IMR-90 (cell line): ENCODE measurements around the gene STARD7.

Experiments used
- CTCF ChIP-seq: conservative IDR thresholded peaks from 2 replicates; pipeline ENCODE4 v1.5.1; 2012; ENCODE audit warnings: mild to moderate bottlenecking, low read depth, low read length, improper control_type of control experiment
- ELK1 ChIP-seq: fragments of 150-350 bp; IDR thresholded peaks from 2 replicates; pipeline ENCODE4 v1.6.1; 2016; ENCODE audit warnings: low read depth, mild to moderate bottlenecking, low read length, moderate library complexity, borderline replicate concordance
- FOS ChIP-seq: fragments of 150-350 bp; IDR thresholded peaks from 2 replicates; pipeline ENCODE4 v1.6.1; 2016; ENCODE audit warnings: low read depth, low read length
- NFE2L2 ChIP-seq: fragments of 150-350 bp; IDR thresholded peaks from 2 replicates; pipeline ENCODE4 v1.6.1; 2016; ENCODE audit warnings: low read depth, mild to moderate bottlenecking, low read length
- POLR2A ChIP-seq: IDR thresholded peaks from 2 replicates; pipeline ENCODE4 v1.6.1; 2012; ENCODE audit warnings: mild to moderate bottlenecking, low read depth, low read length
- RCOR1 ChIP-seq: IDR thresholded peaks from 2 replicates; pipeline ENCODE4 v1.6.1; 2012; ENCODE audit warnings: mild to moderate bottlenecking, low read length, improper control_type of control experiment; ENCODE audit not compliant: insufficient replicate concordance
- SMC3 ChIP-seq: fragments of 150-350 bp; IDR thresholded peaks from 2 replicates; pipeline ENCODE4 v1.6.1; 2016; ENCODE audit warnings: low read depth, mild to moderate bottlenecking, antibody characterized with exemption, low read length, moderate library complexity
- TF ChIP-seq, protein P1 (sequence below): fragments of 150-350 bp; IDR thresholded peaks from 2 replicates; pipeline ENCODE4 v1.6.1; 2017; ENCODE audit warnings: mild to moderate bottlenecking, antibody characterized with exemption, low read length, low read depth

- TF ChIP-seq CTCF (no peak), POLR2A (no peak), NFE2L2 (no peak), ELK1 (no peak), RCOR1 (no peak), SMC3 (no peak), FOS (no peak)
- TF ChIP-seq, protein P1, sequence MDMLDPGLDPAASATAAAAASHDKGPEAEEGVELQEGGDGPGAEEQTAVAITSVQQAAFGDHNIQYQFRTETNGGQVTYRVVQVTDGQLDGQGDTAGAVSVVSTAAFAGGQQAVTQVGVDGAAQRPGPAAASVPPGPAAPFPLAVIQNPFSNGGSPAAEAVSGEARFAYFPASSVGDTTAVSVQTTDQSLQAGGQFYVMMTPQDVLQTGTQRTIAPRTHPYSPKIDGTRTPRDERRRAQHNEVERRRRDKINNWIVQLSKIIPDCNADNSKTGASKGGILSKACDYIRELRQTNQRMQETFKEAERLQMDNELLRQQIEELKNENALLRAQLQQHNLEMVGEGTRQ, result no peak
Measured at GRCh38 chr2:96151595-96152303, 56.9 kb downstream of the STARD7 start.
